DMS114 treated with DMSO at 0.1 percent for 48 hours (cell line): Measurements from ENCODE around the gene CORO2B.
A peak's percentile ranks its signal among the peaks of the same experiment; 100 is the strongest.
"Not testable (repeated sequence)": the region's sequence is repeated elsewhere in the genome, so short reads cannot be mapped to it uniquely, and the experiment has no call there.

Experiments
- DNase-seq: peaks from one replicate; lab custom pipeline; 2025; ENCODE audit not compliant: unreplicated experiment; lab: John Stamatoyannopoulos, UW

The CORO2B gene

DNA sequence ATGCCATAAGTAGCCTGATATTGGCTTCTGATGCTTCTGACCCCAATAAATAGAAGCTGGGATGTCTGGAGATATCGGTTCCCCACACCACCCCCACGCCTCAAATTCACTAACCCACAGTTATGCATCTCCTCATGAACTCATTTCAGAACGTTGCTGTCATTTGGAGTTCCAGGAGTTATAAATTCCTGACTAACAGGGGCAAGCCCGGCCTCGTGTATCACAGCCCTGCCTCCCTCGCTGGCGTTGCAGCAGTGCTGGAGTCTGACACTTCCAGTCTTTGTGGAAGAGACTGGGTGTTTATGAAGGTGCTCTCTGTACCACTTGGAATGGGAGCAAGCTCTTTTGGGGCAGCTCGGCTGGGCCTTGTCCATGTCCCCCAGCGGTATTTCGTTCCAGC is 140.9 kb downstream of the CORO2B start:
- DNase-seq: no peak

DNA sequence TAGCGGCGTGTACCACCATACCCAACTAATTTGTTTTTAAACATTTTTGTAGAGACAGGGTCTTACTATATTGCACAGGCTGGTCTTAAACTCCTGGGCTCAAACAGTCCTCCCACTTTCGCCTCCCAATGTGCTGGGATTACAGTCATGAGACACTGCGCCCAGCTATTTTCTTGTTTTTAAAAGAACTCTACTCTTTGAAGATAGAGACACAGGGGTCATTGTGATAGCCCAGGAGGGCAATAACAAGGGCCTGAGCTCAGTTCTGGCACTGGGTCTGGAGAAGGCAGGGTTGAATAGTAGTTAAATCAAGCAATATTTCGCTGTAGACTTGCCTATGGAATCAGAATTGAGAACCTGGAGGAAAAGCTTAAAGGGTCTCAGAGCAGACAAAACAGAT is 143.1 kb downstream of the CORO2B start:
- DNase-seq: no peak

DNA sequence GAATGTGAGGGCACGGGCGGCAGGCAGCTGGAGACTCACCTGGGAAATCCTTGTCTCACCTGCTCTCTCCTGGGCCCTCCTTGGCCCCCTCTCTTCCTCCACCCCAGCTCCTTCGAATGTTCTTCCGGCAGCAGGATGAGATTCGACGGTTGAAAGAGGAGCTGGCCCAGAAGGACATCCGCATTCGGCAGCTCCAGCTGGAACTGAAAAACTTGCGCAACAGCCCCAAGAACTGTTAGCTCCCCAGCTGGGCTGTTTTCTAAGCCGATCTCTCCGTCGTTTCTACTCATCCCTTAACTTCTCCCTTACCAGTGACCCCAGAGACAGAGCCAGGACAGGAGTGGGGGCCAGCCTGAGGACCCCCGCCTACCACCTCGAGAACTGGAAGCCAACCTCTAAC is 146.9 kb downstream of the CORO2B start:
- DNase-seq: no peak

DNA sequence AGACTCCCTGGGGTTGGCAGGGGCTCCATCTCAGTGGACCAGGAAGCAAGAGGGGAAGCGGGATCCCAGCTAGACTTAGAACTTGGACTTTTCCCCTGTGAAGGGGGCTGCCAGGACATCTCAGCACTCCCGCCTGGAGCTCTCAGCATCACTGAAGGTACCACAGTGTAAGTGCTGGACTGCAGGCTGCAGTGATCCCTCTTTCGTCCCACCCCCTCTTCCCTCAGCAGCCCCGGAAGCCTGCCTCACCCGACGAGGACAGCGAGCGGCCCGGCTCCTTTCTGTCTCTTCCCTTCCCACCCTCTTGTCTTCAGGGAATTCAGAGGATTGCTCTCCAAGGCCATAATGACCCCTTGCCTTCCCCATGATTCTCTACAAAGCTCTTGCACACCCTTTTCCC is 147.5 kb downstream of the CORO2B start:
- DNase-seq: no peak

DNA sequence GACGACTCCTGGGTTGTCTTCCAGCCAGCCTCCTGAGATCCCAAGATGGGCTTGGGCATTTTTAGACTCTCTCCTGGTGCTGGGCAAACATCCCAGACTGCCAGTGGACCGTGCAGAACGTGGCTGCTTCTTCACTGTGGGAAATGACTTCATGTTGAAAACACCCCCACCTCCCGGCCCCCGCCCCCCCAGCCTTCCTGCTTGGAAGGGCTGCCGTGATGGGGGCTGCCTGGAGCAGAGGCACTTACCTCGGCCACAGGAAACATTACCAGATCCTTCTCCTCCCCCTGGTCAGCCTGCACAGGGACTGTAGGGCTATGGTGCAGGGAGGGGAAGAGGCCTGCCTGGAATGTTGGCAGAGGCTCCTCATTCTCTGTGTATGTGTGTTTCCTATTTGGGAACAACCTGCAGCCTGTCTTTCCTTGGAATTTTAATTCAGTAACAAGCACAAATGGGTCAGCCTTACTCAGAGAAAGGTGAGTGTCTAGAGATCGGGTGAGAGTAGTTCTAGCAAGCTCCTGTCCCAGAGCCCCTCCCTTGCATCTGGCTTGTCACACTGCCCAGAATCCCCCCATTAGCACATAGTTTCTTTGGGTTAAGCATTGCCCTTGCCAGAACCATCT is 151.1 kb downstream of the CORO2B start:
- no peak for DNase-seq

DNA sequence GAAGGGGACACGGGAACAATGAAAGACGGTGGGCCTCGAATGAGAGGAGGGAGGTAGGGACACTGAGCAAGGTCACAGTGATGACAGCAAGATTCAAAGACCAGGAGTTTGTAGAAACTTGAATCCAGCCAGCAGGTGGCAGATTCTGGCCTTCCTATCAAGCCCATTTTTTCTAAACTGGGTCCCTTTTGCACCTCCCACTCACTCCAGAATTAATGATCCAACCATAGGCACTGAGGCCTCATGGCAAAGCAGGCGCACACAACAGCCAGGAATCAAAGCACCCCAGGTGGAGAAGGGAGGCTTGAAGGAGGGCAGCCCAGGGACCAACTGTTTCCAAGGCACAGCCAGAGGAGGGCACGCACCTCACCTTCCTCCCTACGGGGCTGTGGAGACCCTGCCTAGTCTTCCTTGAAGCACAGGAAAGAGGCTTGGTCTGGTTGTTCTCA is 151.7 kb downstream of the CORO2B start:
- peak; percentile 53 for DNase-seq

DNA sequence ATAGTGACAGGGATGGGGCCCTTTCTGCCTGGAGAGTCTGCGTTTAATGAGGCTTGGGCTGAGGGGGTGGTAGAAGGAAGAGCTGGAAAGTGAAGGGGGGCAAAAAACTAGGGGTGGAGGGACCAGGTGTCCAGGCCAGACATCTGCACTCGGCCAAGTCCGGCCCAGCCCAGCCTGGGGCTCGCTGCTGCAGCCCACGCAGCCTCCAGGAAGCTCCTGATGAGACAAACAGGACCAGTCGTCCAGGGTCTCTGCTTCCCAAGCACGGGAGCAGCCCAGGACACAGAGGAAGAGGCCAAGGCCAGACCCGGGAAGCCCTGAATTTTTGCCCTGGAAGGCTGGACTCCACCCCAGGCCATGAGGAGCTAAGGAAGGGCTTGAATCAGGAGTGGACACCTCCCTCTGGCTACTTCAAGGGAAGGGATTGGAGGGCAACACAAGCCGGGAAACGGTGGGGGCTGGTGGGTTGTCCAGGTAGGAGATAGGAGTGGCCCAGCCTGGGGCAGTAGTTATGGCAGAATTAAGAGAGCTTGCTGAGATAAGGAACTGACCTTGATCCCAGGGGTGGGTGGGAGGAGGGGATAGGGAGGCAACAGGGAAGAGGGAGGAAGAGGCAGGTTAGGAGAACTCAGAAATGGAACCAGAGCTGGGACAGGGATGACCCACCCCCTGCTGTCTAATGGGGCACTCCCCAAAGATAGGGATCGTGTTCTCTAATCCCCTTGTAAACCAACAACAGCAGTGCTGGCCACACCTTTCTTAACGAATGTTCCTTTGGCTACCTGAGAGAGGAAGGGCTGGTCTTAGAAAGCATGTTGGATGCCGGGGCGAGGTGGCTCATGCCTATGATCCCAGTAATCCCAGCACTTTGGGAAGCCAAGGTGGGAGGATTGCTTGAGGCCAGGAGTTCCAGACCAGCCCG is 152.4 kb downstream of the CORO2B start:
- no peak for DNase-seq

DNA sequence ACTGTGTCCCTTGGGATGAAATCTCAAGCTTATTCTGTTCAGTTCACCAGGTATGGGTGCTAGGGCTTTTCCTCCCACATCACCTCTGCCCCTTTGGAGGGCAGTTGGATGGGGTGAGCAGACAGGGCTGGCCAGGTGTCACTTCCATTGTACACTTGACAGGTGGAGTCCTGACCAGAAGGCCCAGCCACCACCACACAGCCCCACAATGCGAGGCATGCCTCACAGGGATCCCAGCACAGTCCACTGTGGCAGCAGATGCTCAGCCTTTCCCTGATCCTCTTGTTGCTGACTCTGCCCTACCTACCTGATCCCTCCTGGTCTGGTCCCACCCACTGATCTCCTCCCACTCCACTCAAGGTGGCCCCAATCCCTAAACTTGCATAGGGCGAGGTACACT is 153.7 kb downstream of the CORO2B start:
- no peak for DNase-seq

DNA sequence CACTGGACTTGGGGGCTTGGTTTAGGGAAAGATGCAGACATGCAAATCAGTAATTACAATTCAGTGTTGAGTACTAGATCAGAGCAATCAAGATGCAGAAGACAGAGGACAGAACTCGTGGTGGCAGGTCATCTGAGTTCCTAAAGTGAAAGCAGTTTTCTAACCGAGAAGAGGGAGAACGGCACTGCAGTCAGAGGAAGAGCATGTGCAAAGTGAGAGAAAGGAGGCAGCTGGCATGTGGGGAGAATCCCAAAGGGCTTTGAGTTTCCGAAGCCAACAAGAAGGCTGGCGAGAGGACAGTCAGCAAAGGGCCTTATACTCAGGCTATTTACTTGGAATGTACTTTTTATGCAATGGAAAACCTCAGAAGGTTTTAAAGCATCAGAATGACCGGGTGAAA is 154.9 kb downstream of the CORO2B start:
- DNase-seq: no peak

DNA sequence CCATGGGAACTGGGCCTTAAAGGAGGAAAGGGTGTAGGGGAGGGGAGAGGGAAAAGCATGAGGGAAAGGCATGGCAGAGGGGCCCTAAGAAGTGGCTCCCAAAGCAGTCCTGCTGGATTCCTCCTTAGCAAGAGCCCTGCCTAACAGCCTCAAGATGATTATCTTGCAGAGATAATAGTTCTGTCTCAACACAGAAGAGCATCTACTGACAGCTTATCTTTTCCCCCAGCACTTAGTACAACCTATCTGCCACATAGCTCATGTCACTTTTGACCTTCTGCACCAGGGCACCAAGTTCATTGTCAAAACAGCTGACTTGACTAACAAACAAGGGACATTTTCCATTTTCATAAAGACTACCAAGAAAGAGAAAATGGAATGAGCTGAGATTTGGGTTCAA is 155.6 kb downstream of the CORO2B start:
- no peak for DNase-seq

DNA sequence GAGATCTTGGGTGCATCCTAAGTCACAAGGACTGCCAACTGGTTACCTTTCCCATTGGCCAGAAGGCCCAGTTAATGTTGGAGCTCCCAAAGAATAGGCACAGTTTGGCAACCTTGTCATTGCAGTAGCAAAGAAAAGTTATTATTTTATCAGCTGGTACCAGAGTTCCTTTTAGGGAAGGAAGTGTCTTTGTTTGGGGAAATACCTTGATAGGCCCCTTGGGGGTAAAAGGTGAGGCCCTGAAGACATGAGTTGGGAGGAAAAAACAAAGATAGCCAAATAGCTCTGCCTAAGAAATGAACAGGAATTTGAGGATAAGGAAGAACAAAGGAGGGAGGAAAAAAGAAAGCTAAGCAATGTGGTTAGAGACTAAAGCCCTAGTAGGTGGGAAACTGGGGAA is 156.1 kb downstream of the CORO2B start:
- DNase-seq: no peak

DNA sequence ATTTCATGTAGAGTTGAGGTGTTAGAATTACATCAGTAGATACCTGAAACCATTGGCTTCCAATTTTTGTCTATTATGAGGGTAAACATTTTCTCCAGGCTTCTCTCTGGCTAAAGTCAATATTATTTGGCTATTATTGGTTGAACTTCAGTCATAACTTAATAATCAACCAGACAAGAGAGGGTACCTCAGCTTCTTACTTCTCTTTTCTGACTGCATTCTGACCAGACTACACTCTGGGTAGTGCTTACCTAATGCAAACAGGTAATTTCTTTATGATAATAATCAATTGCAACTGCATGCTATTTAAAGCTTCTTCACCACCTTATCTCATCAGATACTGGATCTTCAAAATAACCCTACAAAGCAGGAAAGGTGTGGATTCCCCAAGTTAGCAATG is 156.8 kb downstream of the CORO2B start:
- DNase-seq: no peak

DNA sequence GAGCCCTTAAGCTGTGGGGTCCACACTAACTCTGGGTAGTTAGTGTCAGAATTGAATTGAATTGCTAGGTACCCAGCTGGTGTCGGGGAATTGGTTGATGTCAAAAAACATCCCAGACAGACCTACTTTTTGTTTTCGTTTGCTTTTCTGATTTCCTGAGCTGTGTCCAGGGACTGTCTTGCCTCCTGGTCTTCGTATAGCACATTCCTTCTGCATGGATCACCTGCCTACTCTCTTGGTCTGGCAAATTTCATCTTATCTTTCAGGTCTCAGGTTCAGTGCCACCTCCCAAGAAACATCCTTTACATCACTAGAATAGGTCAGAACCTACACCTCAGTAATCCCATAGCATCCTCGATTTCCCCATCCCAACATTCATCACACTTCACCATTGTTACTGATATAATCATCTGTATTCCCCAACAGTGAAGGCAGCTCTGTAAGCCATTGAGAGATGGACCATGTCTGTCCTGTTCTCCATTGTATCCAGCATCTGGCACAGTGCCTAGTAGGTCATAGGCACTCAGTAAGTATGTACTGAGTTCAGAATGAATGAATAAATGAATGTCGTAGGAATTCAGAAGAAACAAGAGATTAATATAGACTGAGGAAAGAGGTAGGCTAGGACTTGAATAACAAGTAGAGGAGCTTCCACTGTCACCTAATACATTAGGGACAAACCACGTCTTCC is 160.7 kb downstream of the CORO2B start:
- DNase-seq: no peak

DNA sequence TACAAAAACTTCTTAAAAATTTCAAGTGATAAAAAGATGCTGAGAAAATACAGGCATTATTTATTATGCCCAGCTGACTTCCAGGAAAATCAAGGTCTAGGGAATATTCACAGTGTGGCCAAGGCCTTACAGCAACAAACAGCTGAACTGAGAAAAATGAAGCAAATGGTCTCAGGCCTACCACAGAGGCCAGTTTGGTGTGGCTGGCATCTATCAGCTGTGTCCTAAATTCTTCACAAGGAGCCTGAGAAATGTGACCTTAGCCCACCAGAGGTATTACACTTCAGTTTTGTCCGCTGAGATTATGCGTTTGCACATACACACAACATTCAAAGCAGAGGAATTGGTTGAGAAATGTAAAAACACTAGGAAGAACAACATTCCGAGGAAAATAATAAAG is 164.5 kb downstream of the CORO2B start:
- no peak for DNase-seq

DNA sequence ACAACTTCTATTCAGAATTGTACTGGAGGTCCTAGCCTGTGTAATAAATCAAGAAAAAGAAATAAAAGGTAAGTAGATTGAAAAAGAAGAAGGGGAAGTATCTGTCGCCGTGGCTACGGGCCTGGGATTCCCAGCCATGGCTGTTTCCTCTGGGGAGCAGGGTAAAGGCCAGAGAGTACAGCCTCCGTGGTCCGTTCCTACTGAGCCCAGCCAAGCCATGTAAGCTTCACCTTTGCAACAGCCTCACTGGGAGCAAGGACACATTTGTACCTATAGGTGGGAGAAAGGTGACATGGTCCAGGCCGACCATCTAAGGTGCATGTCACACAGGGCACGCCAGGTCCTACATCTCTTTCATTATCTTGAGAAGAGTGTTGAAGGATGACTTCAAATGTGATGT is 170.6 kb downstream of the CORO2B start:
- DNase-seq: no peak

DNA sequence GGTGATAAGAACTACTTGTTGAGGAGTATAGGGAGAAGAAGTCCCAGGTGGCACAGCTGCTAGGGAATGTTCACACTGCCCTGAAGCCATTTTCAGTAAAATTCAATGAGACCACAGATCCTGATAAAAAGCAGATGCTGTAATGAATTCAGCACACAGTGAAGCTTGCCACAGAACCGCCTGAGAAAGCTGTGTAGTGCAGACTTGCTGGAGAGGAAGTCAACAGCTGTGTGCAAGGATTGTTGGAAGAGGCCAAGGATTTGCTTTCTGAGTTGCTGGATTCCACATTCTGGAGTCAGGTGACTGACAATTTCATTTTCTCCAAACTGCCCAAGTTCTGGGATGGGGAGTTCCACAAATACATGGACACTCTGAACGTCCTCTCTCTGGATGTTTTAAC is 171.0 kb downstream of the CORO2B start:
- no peak for DNase-seq

DNA sequence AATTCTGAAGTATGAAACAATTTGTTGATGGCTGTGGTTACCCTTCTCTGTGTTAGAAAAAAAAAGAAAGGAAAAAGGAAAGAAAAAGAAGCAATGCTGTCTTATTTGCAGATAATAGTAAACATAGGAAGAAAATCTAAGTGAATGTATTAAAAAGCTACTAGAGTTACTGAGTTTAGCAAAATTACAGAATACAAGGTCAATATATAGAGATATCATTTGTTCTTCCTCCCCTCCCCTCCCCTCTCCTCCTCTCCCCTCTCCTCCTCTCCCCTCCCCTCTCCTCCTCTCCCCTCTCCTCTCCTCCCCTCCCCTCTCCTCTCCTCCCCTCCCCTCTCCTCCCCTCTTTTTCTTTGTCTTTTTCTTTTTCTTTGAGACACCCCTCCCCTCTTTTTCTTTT is 172.8 kb downstream of the CORO2B start:
- DNase-seq: no peak

DNA sequence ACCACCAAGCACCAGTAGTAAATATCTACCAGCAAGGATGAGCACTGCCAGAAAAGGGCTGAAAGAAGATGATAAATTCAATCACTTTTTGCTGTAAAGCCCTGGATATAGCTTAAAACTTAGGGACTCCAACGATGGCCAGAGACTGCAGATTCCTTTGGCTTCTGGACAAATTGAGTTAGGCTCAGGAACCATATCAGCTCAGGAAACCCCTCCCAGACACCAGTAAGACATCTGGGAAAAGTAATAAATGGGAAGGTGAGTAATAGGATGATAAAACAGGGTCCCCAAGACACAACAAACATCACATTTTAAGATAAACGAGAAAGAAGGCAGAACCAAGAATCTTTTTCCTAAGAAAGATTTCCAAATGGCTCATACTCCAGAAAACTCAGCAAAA is 176.9 kb downstream of the CORO2B start:
- no peak for DNase-seq

DNA sequence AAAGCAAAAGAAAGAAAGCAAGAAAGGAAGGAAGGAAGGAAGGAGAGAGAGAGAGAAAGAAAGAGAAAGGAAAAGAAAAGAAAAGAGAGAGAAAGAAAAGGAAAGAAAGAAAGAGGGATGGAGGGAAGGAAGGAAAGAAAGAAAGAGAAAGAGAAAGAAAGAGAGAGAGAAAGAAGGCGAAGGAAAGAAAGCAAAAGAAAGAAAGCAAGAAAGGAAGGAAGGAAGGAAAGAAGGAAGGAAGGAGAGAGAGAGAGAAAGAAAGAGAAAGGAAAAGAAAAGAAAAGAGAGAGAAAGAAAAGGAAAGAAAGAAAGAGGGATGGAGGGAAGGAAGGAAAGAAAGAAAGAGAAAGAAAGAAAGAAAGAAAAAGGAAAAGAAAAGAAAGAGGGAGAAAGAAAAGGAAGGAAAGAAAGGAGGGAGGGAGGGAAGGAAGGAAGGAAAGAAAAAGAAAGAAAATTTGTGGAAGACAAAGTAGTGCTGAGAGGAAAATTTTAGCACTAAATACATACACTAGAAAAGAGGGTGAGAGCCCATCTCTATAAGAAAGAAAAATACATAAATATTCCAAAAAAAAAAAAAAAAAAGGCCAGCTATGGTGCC is 181.3 kb downstream of the CORO2B start:
- DNase-seq: not testable (repeated sequence)

DNA sequence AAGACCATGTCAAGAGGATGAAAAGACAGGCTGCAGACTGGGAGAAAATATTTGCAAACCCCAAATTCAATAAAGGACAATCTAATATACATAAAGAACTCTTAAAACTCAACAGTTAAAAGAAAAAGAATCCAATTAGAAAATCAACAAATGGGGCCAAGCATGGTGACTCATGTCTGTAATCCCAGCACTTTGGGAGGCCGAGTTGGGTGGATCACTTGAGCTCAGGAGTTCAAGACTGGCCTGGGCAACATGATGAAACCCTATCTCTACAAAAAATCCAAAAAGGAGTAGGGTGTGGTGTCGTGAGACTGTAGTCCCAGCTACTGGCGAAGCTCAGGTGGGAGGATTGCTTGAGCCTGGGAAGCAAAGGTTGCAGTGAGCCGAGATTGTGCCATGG is 184.3 kb downstream of the CORO2B start:
- DNase-seq: no peak

DNA sequence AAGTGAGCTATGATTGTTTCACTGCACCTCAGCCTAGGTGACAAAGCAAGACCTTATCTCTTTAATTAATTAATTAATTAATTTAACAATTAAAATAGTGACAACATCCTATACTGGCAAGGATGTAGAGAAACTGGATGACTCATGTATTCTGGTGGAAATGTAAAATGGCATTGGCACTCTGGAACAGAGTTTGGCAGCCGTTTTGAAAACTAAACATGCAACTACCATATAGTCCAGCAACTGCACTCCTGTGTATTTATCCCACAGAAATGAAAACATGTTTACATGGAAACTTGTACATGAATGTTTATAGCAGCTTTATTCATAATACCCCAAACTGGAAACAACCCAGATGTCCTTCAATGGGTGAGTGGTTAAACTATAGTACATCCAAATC is 185.3 kb downstream of the CORO2B start:
- no peak for DNase-seq
